GM12872 (cell line): ENCODE results near the gene FAM76A.
A peak's percentile ranks its signal among the peaks of the same experiment; 100 is the strongest.

ENCODE experiments used
- CTCF ChIP-seq: IDR thresholded peaks from 3 replicates; pipeline ENCODE4 v1.5.1; 2011; ENCODE audit warnings: low read depth, mild to moderate bottlenecking, low read length, moderate library complexity; ENCODE audit not compliant: insufficient read depth

FAM76A gene

GRCh38 chr1:27725374-27726172, at the start of gene FAM76A:
Gene FAM76A (plus strand): TSS chr1:27725961. CDS start chr1:27726081, 120 bp downstream.
- TF ChIP-seq CTCF = peak; percentile 40; the same call in 2 of the 3 replicates

- no peak for TF ChIP-seq CTCF
These were observed 49.4 kb upstream of the FAM76A start for GRCh38 chr1:27676410-27676809.

- no peak for TF ChIP-seq CTCF
These were observed 47.0 kb upstream of the FAM76A start for GRCh38 chr1:27678747-27679146.

GRCh38 chr1:27682351-27682944, 43.3 kb upstream of the FAM76A start:
- no peak for TF ChIP-seq CTCF

GRCh38 chr1:27684176-27684575, 41.6 kb upstream of the FAM76A start:
- no peak for TF ChIP-seq CTCF

- TF ChIP-seq CTCF = no peak
These were observed 39.4 kb upstream of the FAM76A start for GRCh38 chr1:27686223-27686990.

- no peak for TF ChIP-seq CTCF
These were observed 37.9 kb upstream of the FAM76A start for GRCh38 chr1:27687906-27688305.
